ENCODE measurements around the gene SDK1. TPM values are rescaled to one million over a fixed set of nuclear protein-coding genes. Genes with fewer than 3 reads are reported as not detected.

Gene SDK1
- total RNA-seq, 1 donor from 2014 or later: 3.9 TPM

- no peak for DNase-seq (ENCODE audit: low read depth)
- Histone ChIP-seq H3K36me3 (ENCODE audit: control insufficient read depth, insufficient read depth, low read length) (no peaks in the 10 kb centered on the region), H3K4me3 (ENCODE audit: low read depth, low read length) (no peak overlapping the region), H3K27me3 (ENCODE audit: control insufficient read depth, insufficient read depth, low read length) (no peaks in the 10 kb centered on the region)
- TF ChIP-seq, protein P1, sequence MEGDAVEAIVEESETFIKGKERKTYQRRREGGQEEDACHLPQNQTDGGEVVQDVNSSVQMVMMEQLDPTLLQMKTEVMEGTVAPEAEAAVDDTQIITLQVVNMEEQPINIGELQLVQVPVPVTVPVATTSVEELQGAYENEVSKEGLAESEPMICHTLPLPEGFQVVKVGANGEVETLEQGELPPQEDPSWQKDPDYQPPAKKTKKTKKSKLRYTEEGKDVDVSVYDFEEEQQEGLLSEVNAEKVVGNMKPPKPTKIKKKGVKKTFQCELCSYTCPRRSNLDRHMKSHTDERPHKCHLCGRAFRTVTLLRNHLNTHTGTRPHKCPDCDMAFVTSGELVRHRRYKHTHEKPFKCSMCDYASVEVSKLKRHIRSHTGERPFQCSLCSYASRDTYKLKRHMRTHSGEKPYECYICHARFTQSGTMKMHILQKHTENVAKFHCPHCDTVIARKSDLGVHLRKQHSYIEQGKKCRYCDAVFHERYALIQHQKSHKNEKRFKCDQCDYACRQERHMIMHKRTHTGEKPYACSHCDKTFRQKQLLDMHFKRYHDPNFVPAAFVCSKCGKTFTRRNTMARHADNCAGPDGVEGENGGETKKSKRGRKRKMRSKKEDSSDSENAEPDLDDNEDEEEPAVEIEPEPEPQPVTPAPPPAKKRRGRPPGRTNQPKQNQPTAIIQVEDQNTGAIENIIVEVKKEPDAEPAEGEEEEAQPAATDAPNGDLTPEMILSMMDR (IDR thresholded peaks at IDR 0.05; ENCODE audit: insufficient read depth, low read length, poor library complexity, severe bottlenecking): no peak
Observed at GRCh38 chr7:4159154-4159501, 858.1 kb downstream of the SDK1 start.

GRCh38 chr7:4159761-4160554, 858.9 kb downstream of the SDK1 start:
- Histone ChIP-seq H3K4me3 (ENCODE audit: low read depth, low read length) (no peak overlapping the region), H3K27me3 (ENCODE audit: control insufficient read depth, insufficient read depth, low read length) (no peaks in the 10 kb centered on the region), H3K36me3 (ENCODE audit: control insufficient read depth, insufficient read depth, low read length) (no peaks in the 10 kb centered on the region)
- no peak for DNase-seq (ENCODE audit: low read depth)
- TF ChIP-seq, protein P1 (IDR thresholded peaks at IDR 0.05; ENCODE audit: insufficient read depth, low read length, poor library complexity, severe bottlenecking): no peak

DNA sequence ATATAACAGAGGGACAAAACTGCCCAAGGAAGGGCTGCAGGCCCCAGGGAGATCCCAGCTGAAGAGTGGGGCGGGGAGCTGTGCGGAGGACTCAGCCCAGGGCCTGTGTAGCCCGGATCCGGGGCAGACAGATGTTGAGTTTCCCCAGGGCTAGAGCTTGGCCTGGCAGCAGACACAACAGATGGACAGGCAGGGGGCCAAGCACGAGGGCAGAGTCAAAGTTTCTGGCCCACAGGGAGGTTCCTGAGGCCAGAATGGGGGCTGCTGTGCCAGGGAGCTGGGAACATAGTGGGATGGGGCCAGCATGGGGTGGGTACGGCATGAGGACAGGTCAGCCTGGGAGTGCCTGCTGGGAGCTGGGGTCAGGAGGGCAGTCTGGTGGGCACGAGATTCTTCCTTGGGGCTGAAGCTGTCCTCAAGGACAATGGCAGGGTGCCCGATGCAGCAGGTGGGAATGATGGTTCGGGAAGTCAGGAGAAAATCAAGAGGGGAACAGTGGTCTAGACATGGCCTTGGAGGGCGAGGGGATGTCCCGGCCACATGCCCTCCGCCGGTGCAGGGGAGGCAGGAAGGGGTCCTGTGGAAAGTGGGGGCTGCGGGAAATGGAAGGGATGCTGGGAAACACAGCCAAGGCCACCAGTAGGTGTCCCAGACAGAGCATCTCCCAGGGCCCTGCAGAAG, 862.0 kb downstream of the SDK1 start:
- Histone ChIP-seq H3K36me3 (ENCODE audit: control insufficient read depth, insufficient read depth, low read length) (no peaks in the 10 kb centered on the region), H3K4me3 (ENCODE audit: low read depth, low read length) (no peak overlapping the region), H3K27me3 (ENCODE audit: control insufficient read depth, insufficient read depth, low read length) (no peaks in the 10 kb centered on the region)
- TF ChIP-seq, protein P1 (IDR thresholded peaks at IDR 0.05; ENCODE audit: insufficient read depth, low read length, poor library complexity, severe bottlenecking): no peak
- DNase-seq (ENCODE audit: low read depth): no peak

DNA sequence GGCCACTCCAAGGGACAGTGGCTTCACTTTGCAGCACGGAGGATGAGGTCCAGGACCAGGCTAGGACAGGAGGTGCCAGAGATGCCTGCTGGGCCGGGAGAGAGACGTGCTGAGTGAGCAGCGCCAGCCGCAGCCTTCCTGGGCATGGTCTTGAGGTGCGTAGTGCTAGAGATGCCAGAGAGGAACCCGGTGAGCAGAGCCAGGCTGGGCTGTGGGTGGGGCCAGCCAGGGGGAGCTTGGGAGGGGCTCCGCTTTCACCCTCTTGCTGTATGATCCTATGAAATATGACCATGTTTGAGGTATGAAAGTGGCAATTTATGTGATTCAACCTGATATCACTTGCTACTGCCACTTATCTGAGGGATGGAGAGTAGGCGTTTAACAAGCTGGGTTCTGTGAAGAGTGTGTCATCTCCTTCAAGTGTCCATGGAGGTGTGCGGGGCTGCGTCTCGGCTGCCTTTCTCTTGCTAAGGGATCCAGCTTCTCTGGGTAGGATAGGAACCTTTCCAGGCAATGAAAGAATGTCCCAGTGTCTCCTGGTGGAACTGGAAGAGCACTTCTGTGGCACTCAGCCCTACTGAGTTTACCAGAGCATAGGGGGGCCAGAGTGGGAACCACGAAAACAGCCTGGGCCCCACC, 862.6 kb downstream of the SDK1 start:
- no peak for DNase-seq (ENCODE audit: low read depth)
- no peak overlapping the region for H3K4me3 ChIP-seq (ENCODE audit: low read depth, low read length)
- H3K36me3 ChIP-seq (ENCODE audit: control insufficient read depth, insufficient read depth, low read length): no peaks in the 10 kb centered on the region
- TF ChIP-seq, protein P1 (IDR thresholded peaks at IDR 0.05; ENCODE audit: insufficient read depth, low read length, poor library complexity, severe bottlenecking): no peak
- H3K27me3 ChIP-seq (ENCODE audit: control insufficient read depth, insufficient read depth, low read length): no peaks in the 10 kb centered on the region

GRCh38 chr7:4164556-4164955, 863.5 kb downstream of the SDK1 start:
- H3K36me3 ChIP-seq (ENCODE audit: control insufficient read depth, insufficient read depth, low read length): no peaks in the 10 kb centered on the region

More at GRCh38 chr7:4164556-4164955, 863.5 kb downstream of the SDK1 start:
- TF ChIP-seq, protein P1 (IDR thresholded peaks at IDR 0.05; ENCODE audit: insufficient read depth, low read length, poor library complexity, severe bottlenecking): no peak
- Histone ChIP-seq H3K4me3 (ENCODE audit: low read depth, low read length) (no peak overlapping the region), H3K27me3 (ENCODE audit: control insufficient read depth, insufficient read depth, low read length) (no peaks in the 10 kb centered on the region)
- DNase-seq (ENCODE audit: low read depth): no peak

All from kidney epithelial cell (primary cell).